Spleen (tissue), 7 donors: ENCODE results near the gene LRP10.

Experiments
- CTCF ChIP-seq, 11 experiments: fragments of 200-600 bp in 7 of 11; fragments of 450-650 bp in 4 of 11; sonication (generic) in 4 of 11; IDR thresholded peaks in 8 of 11; conservative IDR thresholded peaks in 3 of 11; 1 replicate in 7 of 11; 2 replicates in 4 of 11; pipeline versions ENCODE4 v1.4.0 to v1.8.0; 2016 to 2021; ENCODE audit warnings: antibody characterized with exemption in 11 of 11, inconsistent platforms in 4 of 11, mild to moderate bottlenecking in 1 of 11
- POLR2AphosphoS5 ChIP-seq, 3 donors: sonication (generic); formaldehyde crosslinking; IDR thresholded peaks; one replicate each; pipeline ENCODE4 v1.5.1; 2017; ENCODE audit warnings: antibody characterized with exemption in 3 of 3
- donor health status: DM: no; HTN: no; CAD: no; lungs with moderate emphysema.
- donor health status: DM: no; HTN: no; CAD: no.
- donor health status: DM: no; HTN: no; CAD: no.

GRCh38 chr14:22906073-22906472 is 34.5 kb downstream of the LRP10 start:
- no peak for TF ChIP-seq CTCF (IDR thresholded peaks at IDR 0.05 in 8 of 11, conservative IDR thresholded peaks at IDR 0.05 in 3 of 11)
- TF ChIP-seq POLR2AphosphoS5 (IDR thresholded peaks at IDR 0.05) = peak in 1 of 3 donors; percentile 41
